BJ (cell line): Measurements from ENCODE around the gene TRIM54. TPM values are rescaled to one million over a fixed set of nuclear protein-coding genes. Genes with fewer than 3 reads are reported as not detected.

ENCODE experiments used
- CTCF ChIA-PET: fragments of 350-600 bp; formaldehyde crosslinking; extraction: SDS; loops from one replicate; lab custom pipeline; 2021; ENCODE audit warnings: antibody characterized with exemption, inconsistent platforms; lab: Yijun Ruan, JAX
- POLR2A ChIA-PET: fragments of 300-600 bp; sonication (Branson Sonifier 250); formaldehyde crosslinking; extraction: SDS; loops from one replicate; lab custom pipeline; 2021; ENCODE audit warnings: antibody characterized with exemption; lab: Charles Lee
- DNase-seq: peaks from one replicate; pipeline ENCODE4 v3.0.0-alpha.2; 2011; ENCODE audit warnings: low read depth
- H3K27me3 ChIP-seq: 2 replicates; pipeline ENCODE4 v1.6.0; 2011; ENCODE audit warnings: low read length; ENCODE audit not compliant: control insufficient read depth, insufficient read depth
- H3K36me3 ChIP-seq: 2 replicates; pipeline ENCODE4 v1.5.1; 2011; ENCODE audit warnings: low read length; ENCODE audit not compliant: control insufficient read depth, insufficient read depth
- H3K4me3 ChIP-seq: 2 replicates; pipeline ENCODE4 v1.5.1; 2011; ENCODE audit warnings: low read depth, mild to moderate bottlenecking, control low read depth, low read length
- polyA plus RNA-seq: library from polyadenylated mRNA; depleted of rRNA; stranded (reverse); fragments of >200 nt; gene quantifications from 2 replicates; pipeline ENCODE4 v1.2.3, GENCODE V29; 2011
- TF ChIP-seq, protein P1 (sequence below): IDR thresholded peaks from 2 replicates; pipeline ENCODE4 v1.5.1; 2011; ENCODE audit warnings: low read depth, mild to moderate bottlenecking, control low read depth, inconsistent platforms, low read length, moderate library complexity; ENCODE audit not compliant: insufficient read depth

The TRIM54 gene
- polyA plus RNA-seq, 1 experiment = not detected

GRCh38 chr2:27323596-27324285 lies 41.5 kb downstream of the TRIM54 start:
- ChIA-PET CTCF (interaction anchor here (1.2 to 6.1 kb wide), 3 partner anchors 10 to 33 kb away, joined by 3 to 34 read pairs (median 4); no protein-coding TSS in a partner anchor), POLR2A (no interaction called here)
- Histone ChIP-seq H3K4me3 (peak overlapping the region; percentile 67), H3K27me3 (no peaks in the 10 kb centered on the region), H3K36me3 (peaks cover 8% of the 10 kb centered on the region)
- TF ChIP-seq, protein P1, sequence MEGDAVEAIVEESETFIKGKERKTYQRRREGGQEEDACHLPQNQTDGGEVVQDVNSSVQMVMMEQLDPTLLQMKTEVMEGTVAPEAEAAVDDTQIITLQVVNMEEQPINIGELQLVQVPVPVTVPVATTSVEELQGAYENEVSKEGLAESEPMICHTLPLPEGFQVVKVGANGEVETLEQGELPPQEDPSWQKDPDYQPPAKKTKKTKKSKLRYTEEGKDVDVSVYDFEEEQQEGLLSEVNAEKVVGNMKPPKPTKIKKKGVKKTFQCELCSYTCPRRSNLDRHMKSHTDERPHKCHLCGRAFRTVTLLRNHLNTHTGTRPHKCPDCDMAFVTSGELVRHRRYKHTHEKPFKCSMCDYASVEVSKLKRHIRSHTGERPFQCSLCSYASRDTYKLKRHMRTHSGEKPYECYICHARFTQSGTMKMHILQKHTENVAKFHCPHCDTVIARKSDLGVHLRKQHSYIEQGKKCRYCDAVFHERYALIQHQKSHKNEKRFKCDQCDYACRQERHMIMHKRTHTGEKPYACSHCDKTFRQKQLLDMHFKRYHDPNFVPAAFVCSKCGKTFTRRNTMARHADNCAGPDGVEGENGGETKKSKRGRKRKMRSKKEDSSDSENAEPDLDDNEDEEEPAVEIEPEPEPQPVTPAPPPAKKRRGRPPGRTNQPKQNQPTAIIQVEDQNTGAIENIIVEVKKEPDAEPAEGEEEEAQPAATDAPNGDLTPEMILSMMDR = no peak
- no peak for DNase-seq

DNA sequence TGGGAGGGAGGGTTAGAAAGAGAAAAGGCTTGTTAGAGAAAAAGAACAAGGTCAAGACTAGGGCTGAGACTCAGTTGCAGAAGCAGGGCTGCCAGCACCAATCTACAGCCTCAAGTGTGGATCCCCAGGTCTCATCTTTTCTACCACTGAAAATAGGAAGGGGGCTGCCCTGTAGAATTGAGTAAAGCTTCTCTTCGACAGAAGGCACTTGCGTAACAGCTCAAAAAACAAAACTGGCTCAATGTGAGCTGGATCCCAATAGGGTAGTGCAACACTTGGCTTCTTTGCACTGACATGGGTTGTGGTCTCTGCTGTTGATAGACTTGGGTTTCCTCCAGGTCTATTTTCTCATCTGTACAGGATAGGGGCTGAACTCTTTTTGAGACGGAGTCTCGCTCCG lies 42.5 kb downstream of the TRIM54 start:
- ChIA-PET POLR2A (no interaction called here), CTCF (interaction anchor here (1.2 kb wide), 2 partner anchors 9 to 32 kb away, joined by 3 to 4 read pairs; no protein-coding TSS in a partner anchor)
- Histone ChIP-seq H3K27me3 (no peaks in the 10 kb centered on the region), H3K36me3 (peaks cover 10% of the 10 kb centered on the region), H3K4me3 (no peak overlapping the region)
- TF ChIP-seq, protein P1 = no peak
- DNase-seq = no peak

- CTCF ChIA-PET = no interaction called here
- H3K27me3 ChIP-seq = no peaks in the 10 kb centered on the region
- no peak overlapping the region for H3K4me3 ChIP-seq
- no peak for DNase-seq
- POLR2A ChIA-PET = no interaction called here
- TF ChIP-seq, protein P1 = no peak
- peaks cover 25% of the 10 kb centered on the region for H3K36me3 ChIP-seq
Measured at GRCh38 chr2:27335311-27335710, 53.1 kb downstream of the TRIM54 start.

DNA sequence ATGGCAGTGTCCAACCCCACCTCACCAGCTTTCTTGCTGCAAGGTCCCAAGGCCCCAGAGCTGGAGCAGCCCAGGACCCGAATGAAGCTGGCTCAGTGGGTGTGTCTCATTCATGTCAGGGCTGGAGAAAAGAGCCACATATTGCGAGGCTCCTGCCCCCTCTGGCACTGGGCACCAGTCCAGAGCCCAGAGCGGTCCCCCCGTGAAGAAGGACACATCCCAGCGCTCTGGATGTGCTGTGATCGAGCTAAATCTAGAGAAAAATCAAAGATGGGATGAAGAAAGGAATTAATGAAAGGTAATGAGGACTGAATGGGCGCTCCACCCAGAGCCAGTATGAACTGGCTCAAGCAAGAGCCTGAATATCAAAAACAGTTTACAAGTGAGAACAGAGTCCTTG lies 53.9 kb downstream of the TRIM54 start:
- no peak for DNase-seq
- H3K27me3 ChIP-seq = no peaks in the 10 kb centered on the region
- ChIA-PET POLR2A (no interaction called here), CTCF (no interaction called here)
- no peak overlapping the region for H3K4me3 ChIP-seq
- TF ChIP-seq, protein P1 = no peak
- peaks cover 24% of the 10 kb centered on the region for H3K36me3 ChIP-seq

GRCh38 chr2:27347641-27348040 lies 65.4 kb downstream of the TRIM54 start:
- no peaks in the 10 kb centered on the region for H3K27me3 ChIP-seq
- H3K36me3 ChIP-seq = no peaks in the 10 kb centered on the region; the same call in 1 of the 2 replicates
- ChIA-PET CTCF (no interaction called here), POLR2A (no interaction called here)
- TF ChIP-seq, protein P1 = no peak
- no peak for DNase-seq
- H3K4me3 ChIP-seq = no peak overlapping the region
